GM12875 (cell line): ENCODE measurements around the gene SPON2.

ENCODE experiments used
- H3K4me3 ChIP-seq: one replicate; pipeline ENCODE4 v1.5.1; 2011; ENCODE audit warnings: low read depth, low read length, control low read depth
- TF ChIP-seq, protein P1 (sequence below): IDR thresholded peaks from 2 replicates; pipeline ENCODE4 v1.5.1; 2011; ENCODE audit warnings: low read depth, mild to moderate bottlenecking, control low read depth, inconsistent platforms, low read length, moderate library complexity, borderline replicate concordance; ENCODE audit not compliant: insufficient read depth

SPON2 gene

DNA sequence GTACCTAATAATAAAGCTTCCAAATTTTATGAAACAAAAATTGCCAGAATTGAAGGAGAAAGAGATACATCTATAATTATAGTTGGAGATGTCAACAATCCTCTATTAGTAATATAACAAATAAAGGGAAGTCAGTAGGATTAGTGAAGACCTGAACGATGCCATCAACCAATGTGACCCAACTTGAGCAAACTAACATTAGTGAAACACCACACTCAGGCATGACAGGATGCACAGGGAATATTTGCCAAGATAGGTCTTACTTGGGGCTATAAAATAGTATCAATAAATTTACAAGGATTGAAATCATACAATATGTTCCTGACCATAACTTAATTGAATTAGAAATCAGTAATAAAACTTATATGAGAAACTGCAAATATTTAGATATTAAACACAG lies 12.0 kb downstream of the SPON2 start:
- TF ChIP-seq, protein P1, sequence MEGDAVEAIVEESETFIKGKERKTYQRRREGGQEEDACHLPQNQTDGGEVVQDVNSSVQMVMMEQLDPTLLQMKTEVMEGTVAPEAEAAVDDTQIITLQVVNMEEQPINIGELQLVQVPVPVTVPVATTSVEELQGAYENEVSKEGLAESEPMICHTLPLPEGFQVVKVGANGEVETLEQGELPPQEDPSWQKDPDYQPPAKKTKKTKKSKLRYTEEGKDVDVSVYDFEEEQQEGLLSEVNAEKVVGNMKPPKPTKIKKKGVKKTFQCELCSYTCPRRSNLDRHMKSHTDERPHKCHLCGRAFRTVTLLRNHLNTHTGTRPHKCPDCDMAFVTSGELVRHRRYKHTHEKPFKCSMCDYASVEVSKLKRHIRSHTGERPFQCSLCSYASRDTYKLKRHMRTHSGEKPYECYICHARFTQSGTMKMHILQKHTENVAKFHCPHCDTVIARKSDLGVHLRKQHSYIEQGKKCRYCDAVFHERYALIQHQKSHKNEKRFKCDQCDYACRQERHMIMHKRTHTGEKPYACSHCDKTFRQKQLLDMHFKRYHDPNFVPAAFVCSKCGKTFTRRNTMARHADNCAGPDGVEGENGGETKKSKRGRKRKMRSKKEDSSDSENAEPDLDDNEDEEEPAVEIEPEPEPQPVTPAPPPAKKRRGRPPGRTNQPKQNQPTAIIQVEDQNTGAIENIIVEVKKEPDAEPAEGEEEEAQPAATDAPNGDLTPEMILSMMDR: no peak
- no peak overlapping the region for H3K4me3 ChIP-seq

DNA sequence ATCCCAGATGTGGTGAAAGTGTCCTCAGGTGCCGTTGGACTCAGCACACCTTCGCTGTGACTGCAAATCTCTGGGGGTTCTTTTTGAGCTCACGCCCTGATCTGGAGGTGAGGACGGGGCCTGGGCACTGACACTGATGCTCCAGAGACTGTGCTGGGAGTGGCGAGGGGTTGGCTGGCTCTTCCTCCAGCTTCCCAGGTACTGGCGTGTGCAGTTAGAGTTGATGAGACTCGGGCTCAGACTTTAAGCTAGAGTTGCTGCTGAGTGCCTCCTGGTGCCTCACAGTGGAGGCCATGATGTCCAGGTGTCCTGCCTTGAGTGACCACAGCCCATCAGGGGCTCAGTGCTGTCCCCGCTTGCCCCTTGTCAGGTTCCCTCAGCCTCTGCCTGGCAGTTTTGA lies 16.3 kb downstream of the SPON2 start:
- TF ChIP-seq, protein P1: no peak
- H3K4me3 ChIP-seq: no peak overlapping the region

DNA sequence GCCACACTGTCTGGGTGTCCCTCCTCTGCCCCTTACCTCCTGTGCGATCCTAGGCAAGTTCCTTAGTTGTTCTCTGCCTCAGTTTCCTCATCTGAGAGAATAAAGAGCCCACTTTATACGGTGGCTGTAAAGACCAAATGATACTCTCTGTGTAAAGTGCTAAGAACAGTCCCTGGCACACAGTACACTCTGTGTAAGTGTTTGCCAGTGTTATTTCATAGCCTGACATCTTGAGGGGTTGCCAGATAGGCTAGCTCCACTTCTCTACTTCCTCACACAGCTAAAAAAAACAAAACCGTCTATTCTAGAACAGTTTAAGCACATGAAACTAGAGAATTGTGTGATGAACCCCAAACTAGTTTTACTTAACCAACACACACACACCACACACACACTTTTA lies 17.1 kb downstream of the SPON2 start:
- TF ChIP-seq, protein P1: no peak
- H3K4me3 ChIP-seq: no peak overlapping the region

DNA sequence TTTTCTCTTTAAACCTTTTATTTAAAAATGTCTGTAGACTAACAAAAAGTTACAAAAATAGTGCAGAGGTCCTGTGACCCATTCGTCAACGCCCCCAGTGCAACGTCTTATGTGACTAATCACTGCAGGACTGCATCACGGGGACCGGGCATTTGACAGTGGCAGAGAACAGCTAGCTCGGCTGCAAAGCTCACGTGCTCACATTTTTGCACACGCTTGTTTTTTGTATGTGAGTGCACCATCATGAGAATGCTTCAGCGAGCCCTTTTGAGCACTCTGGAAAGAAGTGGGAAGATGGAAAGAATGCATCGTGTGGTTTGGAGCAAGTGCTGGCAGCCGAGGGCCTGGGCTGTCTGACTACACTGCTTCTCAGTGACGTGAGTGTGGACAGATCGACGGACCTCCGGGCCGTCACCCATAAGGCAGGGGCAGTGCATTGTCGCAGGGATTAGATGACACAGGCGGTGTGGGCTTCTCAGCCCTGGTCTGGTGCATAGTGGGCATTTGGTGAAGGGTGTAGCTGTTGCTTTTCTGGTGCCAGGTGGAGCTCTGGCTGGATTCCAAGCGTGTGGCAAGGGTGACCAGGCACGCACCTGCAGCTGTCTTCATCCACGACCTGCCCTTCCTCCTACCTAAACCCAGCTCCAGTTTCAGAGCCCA lies 17.7 kb downstream of the SPON2 start:
- TF ChIP-seq, protein P1: no peak
- no peak overlapping the region for H3K4me3 ChIP-seq

DNA sequence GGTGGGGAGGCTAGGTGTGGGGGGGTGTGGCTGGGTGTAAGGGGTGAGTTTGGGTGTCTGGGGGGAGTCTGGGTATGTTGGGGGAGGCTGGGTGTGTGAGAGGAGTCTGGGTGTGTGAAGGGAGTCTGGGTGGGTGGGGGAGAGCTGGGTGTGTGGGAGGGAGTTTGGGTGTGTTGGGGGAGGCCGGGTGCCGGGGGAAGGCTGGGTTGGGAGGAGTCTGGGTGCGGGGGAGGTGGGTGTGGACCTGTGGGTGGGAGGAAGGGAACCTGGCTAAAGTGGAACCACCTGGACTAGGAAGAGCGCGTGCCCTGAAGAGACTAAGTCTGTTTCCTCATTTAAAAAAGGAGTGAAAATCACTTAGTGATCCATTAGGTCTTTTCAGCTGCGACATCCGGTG lies 18.3 kb downstream of the SPON2 start:
- no peak overlapping the region for H3K4me3 ChIP-seq
- TF ChIP-seq, protein P1: no peak

DNA sequence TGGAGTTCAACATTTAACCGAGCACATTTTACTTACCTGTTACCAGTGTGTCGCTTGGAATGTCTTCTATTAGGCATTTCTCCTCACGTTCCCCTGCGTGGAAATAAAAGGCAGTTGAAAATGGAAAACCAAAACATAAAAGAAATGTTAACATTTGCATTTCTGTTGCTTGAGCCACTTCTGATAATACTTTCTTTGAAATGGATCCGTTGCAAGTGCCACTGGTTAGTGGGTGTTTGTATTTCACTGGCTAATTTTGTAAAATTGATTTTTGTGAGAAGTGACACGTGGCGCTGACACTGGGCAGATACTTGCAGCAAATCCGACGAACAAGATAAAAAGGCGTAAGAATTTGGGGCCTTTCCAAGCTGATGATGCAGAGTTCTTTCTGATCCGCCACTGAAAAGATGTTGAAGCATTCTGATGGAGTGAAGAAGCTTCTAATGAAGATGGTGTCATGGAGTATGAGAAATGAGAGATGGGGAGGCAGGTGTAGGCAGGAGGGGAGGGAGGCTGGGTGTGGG lies 18.8 kb downstream of the SPON2 start:
- TF ChIP-seq, protein P1: no peak
- H3K4me3 ChIP-seq: no peak overlapping the region

DNA sequence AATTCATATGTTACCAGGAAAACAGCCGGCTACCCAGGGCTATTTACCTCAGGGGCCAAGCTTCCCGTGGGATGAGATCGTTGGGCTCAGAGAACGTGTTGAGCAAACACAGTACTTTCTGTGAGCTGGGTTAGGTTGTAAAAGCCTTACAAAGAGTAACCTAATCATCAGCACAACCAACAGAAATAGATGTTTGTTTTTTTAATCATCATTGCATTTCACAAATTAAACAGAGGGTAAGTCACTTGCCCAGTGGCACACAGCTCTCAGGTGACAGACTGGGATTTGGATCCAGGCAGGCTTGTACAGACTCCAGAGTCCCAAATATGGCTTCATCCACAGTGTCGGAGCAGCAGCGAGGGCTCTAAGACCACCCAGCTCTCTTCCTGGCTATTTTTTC lies 20.1 kb downstream of the SPON2 start:
- H3K4me3 ChIP-seq: no peak overlapping the region
- TF ChIP-seq, protein P1: no peak
